Fibroblast of skin of right quadriceps (primary cell): ENCODE results near the gene CLEC6A.
"Not testable (repeated sequence)": the region's sequence is repeated elsewhere in the genome, so short reads cannot be mapped to it uniquely, and the experiment has no call there.

Experiments
- DNase-seq: peaks from one replicate; pipeline ENCODE4 v3.0.0-alpha.2; 2013

CLEC6A gene

DNA sequence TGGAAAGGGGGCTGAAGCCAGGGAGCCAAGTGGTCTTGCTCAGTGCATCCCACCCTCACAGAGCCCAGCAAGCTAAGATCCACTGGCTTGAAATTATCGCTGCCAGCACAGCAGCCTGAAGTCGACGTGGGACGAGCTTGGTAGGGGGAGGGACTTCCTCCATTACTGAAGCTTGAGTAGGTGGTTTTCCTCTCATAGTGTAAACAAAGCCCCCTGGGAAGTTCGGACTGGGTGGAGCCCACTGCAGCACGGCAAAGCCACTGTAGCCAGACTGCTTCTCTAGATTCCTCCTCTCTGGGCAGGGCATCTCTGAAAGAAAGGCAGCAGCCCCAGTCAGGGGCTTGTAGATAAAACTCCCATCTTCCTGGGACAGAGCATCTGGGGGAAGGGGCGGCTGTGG is 40.3 kb downstream of the CLEC6A start:
- DNase-seq = not testable (repeated sequence)

DNA sequence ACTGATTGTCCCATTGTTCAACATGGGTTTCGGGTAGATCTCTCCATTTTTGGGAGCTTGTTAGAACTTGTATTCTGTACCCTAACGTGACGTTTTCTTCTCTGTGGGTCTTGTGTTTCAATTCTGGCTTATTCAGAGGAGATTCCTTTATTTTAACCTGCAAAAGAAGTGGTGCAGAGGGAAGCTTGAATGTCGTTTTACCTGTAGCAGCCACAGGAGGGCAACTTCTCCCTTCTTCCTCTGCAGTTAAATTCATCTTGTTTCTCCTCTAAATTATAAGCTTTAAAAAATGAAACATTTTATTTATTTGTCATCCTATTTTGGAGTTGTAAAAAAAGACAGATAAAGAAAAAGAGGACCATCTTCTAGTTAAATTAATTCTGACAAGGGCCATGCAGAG is 43.9 kb downstream of the CLEC6A start:
- no peak for DNase-seq

DNA sequence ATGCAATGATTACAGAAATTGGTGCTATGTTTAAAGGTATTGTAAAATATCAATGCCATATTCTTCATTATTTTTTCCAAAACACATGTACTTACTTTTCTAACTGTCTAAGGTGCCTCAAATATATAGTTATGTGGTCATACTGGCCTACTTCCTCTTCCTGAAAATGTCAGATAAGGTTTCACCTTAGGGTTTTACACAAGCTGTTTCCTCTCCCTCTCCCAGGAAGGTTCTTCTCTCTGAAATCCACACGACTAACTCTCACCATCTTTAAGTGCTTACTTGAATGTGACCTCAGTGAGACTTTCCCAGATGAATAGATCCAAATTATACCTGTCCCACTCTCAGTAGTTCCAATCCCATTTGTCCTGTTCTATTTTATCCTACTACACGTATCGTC is 46.0 kb downstream of the CLEC6A start:
- DNase-seq = no peak

DNA sequence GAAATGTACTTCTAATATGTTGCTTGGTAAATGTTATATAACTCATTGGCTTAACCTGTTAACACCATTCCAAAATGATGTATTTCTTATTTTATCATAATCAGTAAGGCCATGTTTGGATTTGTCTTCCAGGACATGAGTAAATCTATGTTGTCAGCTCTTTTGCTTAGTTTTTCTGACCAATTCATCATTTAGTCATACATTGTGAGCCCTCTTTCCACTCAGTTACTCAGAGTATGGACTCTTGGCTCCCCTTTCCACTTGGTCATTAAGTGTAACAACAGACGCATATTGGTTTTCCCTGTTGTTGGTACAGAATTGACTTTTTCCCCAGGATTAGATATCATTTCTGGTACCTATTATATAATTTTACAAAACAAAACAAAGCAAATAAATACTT is 48.6 kb downstream of the CLEC6A start:
- no peak for DNase-seq

DNA sequence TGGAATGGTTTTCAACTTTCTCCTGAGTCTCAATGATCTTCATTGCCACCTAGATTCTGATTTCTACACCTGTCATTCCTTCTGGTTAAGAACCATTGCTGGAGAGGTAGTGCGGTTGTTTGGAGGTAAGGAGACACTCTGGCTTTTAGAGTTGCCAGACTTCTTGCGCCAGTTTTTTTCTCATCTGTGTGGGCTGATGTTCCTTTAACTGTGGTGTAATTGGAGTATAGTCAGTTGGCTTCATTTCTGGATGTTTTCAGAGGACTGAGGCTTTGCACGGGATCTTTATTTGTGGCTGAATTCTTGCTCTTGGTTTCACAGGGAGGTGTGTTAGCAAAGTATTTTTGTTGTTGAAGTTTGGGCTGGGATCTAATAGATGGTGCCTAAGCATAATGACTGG is 51.8 kb downstream of the CLEC6A start:
- DNase-seq = no peak

DNA sequence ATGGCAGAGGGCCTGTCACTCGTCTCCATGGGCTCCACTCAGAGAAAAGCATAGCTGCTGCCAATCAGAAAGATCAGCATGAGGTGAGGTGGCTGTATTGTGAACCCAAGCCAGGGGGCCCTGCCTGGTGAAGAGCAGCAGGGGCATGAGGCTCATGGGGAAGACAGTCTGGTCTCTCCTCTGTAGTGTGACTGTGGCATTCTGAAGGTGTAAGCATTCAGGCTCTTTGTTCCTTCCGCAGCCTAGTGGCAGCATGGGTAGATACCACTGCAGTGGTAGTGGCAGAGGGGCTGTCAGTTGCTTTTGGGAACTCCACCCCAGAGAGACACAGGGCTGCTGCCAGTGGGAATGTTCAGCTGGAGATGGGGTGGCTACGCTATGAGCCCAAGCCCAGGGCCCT is 52.5 kb downstream of the CLEC6A start:
- DNase-seq = no peak

DNA sequence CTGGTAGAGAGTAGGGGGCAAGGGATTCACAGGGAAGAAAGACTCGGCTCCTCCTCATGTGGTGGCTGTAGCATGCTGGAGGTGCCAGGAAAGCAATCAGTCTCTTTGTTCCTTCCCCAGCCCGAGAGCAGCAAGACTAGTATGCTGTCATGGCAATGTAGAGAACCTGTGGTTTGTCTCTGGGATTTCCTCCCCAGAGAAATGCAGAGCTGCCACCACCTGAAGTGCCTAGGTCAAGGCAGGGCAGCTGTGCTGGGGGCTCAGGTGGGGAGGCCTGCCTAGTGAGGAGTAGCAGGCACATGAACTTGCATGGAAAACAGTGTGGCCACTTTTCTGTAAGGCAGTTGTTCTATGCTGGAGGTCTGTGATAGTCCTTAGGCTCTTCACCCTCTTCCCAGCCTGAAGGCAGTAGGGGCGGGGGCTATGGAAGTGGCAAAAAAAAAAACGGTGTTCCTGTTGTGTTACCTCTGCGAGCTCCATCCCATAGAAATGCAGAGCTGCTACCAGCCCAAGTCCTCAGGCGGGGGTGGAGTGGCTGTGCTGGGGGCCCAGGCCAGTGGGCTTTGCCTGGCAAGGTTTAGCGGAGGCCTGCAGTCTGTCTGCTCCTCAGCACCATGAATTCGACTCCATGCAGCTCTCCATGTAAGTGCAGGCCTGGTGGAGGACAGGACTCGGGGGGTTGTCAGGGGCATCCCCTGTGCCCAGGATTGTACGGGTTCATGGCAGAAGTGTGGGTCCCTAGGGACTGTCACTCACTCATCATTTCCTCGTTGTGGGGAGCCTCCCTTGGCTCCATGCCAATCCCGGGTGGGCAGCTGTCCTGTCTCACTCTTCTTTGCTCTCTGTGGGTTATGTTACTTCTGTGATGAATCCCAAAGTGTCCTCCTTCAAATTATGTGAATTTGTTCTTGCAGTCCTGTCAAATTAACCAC is 53.4 kb downstream of the CLEC6A start:
- no peak for DNase-seq

DNA sequence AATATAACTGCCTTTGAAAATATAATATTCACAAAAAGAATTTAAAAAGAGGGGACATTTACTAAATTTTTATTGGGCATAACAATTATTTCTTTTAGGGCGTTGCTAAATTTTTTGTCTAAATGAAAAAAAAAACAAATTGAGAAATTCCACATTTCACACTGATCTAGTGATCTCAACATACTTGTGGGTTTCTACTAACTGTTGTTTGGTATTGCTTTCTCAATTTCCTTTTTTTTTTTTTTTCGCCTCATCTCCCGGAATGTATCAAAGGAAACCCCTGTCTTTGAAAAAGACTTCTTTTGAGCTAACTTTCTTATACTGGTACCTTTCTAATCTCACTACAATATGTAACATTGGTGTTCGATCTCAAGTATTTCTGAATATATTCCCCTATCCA is 57.5 kb downstream of the CLEC6A start, which contains the start of gene CLEC4D:
TSS of gene CLEC4D (plus strand) at position 248 of the 400 bp plus-strand sequence. CDS start 230 bp downstream, outside the sequence.
- no peak for DNase-seq

DNA sequence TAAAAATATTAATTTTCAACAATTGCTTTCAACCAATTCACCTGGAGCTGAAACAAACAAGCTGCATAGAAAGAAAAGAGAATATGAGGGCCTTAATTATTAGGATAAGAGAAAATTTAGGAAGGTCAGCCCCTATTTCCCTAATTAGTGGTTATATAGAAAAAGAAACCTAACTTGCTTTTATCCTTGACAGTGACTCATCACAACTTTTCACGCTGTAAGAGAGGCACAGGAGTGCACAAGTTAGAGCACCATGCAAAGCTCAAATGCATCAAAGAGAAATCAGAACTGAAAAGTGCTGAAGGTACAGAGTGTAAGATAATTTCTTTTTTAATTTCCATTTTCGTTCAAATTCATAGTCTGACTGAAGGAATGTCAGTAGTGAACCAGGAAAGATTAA is 62.2 kb downstream of the CLEC6A start:
- no peak for DNase-seq

DNA sequence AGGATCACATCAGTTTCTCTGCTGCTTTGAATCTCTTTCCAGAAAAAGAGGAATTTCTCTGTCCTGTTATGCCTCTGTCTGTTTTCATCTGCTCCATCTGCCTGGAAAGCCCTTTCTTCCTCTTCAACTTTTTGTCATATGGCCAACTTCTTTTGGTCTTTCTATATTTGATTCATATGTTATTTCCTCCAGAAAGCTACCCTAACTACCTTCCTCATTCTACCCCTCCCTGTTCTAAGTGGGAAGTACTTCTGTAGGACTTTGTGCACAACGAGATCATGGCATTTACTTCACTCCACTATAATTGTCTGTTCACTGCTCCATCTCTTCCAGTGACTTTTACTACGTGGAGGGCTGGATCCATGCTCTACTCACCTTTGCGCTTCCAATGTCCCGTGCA is 63.4 kb downstream of the CLEC6A start:
- no peak for DNase-seq

DNA sequence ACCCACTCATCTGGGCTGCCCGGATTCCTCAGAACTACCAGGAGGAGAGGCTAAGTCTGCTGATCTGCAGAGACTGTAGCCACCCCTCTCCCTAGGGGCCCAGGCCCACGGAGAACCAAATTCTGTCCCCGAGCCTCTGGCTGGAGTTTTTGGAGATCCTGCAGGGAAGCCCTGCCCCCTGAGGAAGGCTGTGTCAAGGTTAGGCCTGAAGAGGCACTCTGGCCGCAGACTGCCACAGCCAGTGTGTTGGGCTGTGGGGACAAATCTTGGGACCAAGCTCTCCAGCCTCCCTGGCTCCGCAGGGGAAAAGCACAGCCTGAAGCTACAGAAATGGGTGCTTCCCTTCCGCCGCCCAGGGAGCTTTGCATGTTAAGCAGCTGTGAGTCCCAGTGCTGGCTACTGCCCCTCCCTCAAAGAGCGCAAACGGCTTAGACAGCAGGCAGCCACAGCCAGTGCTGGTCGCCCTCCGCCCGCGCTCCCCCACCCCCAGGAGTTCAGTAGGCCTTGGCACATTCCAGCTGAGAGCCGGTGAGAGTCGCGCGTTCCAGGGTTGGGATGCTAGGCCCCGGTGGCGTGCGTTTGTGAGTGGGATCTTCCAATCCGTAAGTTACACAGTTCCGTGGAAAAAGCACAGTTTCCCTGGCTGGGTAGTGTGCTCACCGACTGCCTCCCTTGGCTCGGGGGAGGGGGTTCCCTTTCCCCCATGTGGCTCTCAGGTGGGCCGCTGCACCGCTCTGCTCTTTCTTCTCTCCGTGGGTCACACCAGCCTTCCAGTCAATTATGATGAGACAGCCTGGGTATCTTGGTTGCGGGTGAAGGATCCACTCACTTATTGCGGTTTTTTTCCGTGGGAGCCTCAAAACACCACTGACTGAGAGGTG is 71.7 kb downstream of the CLEC6A start:
- DNase-seq = no peak
